WTC11 (cell line): ENCODE results near the gene GIPR. TPM values are rescaled to one million over a fixed set of nuclear protein-coding genes. Genes with fewer than 3 reads are reported as not detected.

Source experiments
- ATAC-seq: fragments of 200-7000 bp; cut with Tn5 transposase; 2 replicates; pipeline ENCODE4 v1.10.0; 2021; ENCODE audit warnings: mild to moderate bottlenecking, moderate library complexity
- CTCF ChIA-PET: fragments of 300-600 bp; sonication (Branson Sonifier 250); formaldehyde crosslinking; loops from one replicate; lab custom pipeline; 2021; ENCODE audit warnings: antibody characterized with exemption; lab: Charles Lee
- POLR2A ChIA-PET: fragments of 350-600 bp; sonication (Branson Sonifier 250); formaldehyde crosslinking; loops from one replicate; lab custom pipeline; 2021; ENCODE audit warnings: antibody characterized with exemption; lab: Charles Lee
- DNase-seq: peaks from one replicate; pipeline ENCODE4 v3.0.0; 2021; ENCODE audit warnings: low spot score
- H3K27ac Mint-ChIP-seq: 2 replicates; pipeline ENCODE4 v1.8.0; 2021; ENCODE audit warnings: mixed read lengths
- H3K27me3 Mint-ChIP-seq: 2 replicates; pipeline ENCODE4 v1.8.0; 2021; ENCODE audit warnings: low read depth, mild to moderate bottlenecking, moderate library complexity, mixed read lengths
- H3K36me3 Mint-ChIP-seq: 2 replicates; pipeline ENCODE4 v1.8.0; 2021; ENCODE audit warnings: mixed read lengths
- H3K4me1 Mint-ChIP-seq: 2 replicates; pipeline ENCODE4 v1.8.0; 2022; ENCODE audit warnings: mixed read lengths
- H3K4me3 Mint-ChIP-seq: 2 replicates; pipeline ENCODE4 v1.8.0; 2021; ENCODE audit warnings: mild to moderate bottlenecking, moderate library complexity, mixed read lengths
- H3K9me3 Mint-ChIP-seq: 2 replicates; pipeline ENCODE4 v1.8.0; 2021; ENCODE audit warnings: mixed read lengths
- AFF4 ChIP-seq: sonication (generic); formaldehyde crosslinking; IDR thresholded peaks from 2 replicates; pipeline ENCODE4 v1.8.1; 2023; ENCODE audit warnings: mild to moderate bottlenecking, missing genetic modification reagents, borderline replicate concordance
- GABPB1 ChIP-seq: sonication (generic); formaldehyde crosslinking; IDR thresholded peaks from 2 replicates; pipeline ENCODE4 v1.8.1; 2023; ENCODE audit warnings: mild to moderate bottlenecking, missing genetic modification reagents
- GRHL2 ChIP-seq: fragments of 250-450 bp; sonication (Bioruptor Pico); IDR thresholded peaks from 2 replicates; pipeline ENCODE4 v1.8.0; 2022; ENCODE audit warnings: mild to moderate bottlenecking, moderate library complexity; ENCODE audit not compliant: insufficient replicate concordance, severe bottlenecking
- HMGA2 ChIP-seq: fragments of 250-450 bp; sonication (Bioruptor Pico); IDR thresholded peaks from 2 replicates; pipeline ENCODE4 v1.4.0; 2021; ENCODE audit warnings: mild to moderate bottlenecking, moderate library complexity
- MLX ChIP-seq: sonication (generic); formaldehyde crosslinking; IDR thresholded peaks from 2 replicates; pipeline ENCODE4 v1.8.1; 2023; ENCODE audit warnings: mild to moderate bottlenecking, missing genetic modification reagents, moderate library complexity
- NFATC4 ChIP-seq: fragments of 250-450 bp; sonication (Bioruptor Pico); IDR thresholded peaks from 2 replicates; pipeline ENCODE4 v1.9.0; 2021; ENCODE audit warnings: mild to moderate bottlenecking
- OVOL2 ChIP-seq: fragments of 250-450 bp; sonication (Bioruptor Pico); IDR thresholded peaks from 2 replicates; pipeline ENCODE4 v1.9.0; 2021; ENCODE audit warnings: mild to moderate bottlenecking, borderline replicate concordance
- RORB ChIP-seq: fragments of 250-450 bp; sonication (Bioruptor Pico); IDR thresholded peaks from 2 replicates; pipeline ENCODE4 v1.9.0; 2021; ENCODE audit warnings: mild to moderate bottlenecking
- SP1 ChIP-seq: sonication (generic); formaldehyde crosslinking; conservative IDR thresholded peaks from 2 replicates; pipeline ENCODE4 v1.8.1; 2022; ENCODE audit warnings: missing genetic modification reagents
- ZMAT4 ChIP-seq: fragments of 250-450 bp; sonication (Bioruptor Pico); IDR thresholded peaks from 2 replicates; pipeline ENCODE4 v1.9.0; 2021; ENCODE audit warnings: mild to moderate bottlenecking
- ZNF232 ChIP-seq: sonication (generic); formaldehyde crosslinking; IDR thresholded peaks from 2 replicates; pipeline ENCODE4 v1.8.0; 2022; ENCODE audit warnings: mild to moderate bottlenecking, missing genetic modification reagents
- ZNF416 ChIP-seq: fragments of 250-450 bp; sonication (Bioruptor Pico); IDR thresholded peaks from 2 replicates; pipeline ENCODE4 v1.9.0; 2021; ENCODE audit warnings: mild to moderate bottlenecking, inconsistent platforms
- ZNF671 ChIP-seq: fragments of 250-450 bp; sonication (Bioruptor Pico); IDR thresholded peaks from 2 replicates; pipeline ENCODE4 v1.8.0; 2021; ENCODE audit warnings: mild to moderate bottlenecking
- total RNA-seq: library from RNA; stranded (reverse); gene quantifications from 3 replicates; pipeline ENCODE4 v1.2.3, GENCODE V29; 2021
- TF ChIP-seq, protein P1 (sequence below): fragments of 250-450 bp; sonication (Bioruptor Pico); IDR thresholded peaks from 2 replicates; pipeline ENCODE4 v1.9.0; 2021; ENCODE audit warnings: mild to moderate bottlenecking
- TF ChIP-seq, protein P2 (sequence below): sonication (generic); formaldehyde crosslinking; IDR thresholded peaks from 2 replicates; pipeline ENCODE4 v1.8.1; 2022; ENCODE audit warnings: low read depth, mild to moderate bottlenecking, moderate library complexity, missing genetic modification reagents, borderline replicate concordance

Gene GIPR
- total RNA-seq, 1 experiment from 2014 or later = 1.8 TPM

DNA sequence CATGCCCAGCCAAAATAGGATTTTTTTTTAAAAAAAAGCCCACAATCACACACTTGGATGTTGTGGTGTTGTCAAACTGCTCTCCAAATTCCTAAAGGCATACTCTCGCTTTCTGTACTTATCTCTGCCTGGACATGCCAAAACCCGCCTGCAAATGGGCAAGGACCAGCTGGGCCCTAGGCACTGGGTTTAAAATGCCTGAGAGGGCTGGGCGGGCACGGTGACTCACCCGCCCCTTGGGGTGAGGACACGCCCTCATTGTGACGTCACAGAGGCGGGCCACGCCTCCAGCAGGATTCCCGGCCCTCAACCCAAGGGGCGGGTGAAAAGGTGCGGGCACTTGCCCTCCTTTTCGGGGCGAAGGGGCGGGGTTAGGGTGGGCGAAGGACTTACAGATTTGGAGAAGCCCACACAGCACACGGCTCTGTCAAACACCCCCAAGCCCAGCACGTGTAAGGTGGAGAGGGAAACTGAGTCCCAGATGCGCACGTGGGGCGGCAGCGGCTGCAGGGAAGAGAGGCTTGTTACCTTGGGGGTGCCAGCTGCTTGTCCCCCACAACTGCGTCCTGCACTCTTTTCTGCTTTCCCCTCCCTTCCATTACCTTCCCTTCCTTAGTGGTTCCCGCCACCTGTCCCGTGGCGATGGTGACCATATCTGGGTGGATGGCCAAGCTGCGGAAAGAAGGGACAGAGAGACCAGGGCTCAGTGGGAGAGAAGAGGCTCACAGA is 35.4 kb upstream of the GIPR start (continued):
- TF ChIP-seq AFF4 (no peak), SP1 (CRISPR knock-in tag) (peak; percentile 97)

- no peak for ATAC-seq
- no peak for DNase-seq
- H3K4me3 Mint-ChIP-seq = no peak overlapping the region
- TF ChIP-seq, protein P1, sequence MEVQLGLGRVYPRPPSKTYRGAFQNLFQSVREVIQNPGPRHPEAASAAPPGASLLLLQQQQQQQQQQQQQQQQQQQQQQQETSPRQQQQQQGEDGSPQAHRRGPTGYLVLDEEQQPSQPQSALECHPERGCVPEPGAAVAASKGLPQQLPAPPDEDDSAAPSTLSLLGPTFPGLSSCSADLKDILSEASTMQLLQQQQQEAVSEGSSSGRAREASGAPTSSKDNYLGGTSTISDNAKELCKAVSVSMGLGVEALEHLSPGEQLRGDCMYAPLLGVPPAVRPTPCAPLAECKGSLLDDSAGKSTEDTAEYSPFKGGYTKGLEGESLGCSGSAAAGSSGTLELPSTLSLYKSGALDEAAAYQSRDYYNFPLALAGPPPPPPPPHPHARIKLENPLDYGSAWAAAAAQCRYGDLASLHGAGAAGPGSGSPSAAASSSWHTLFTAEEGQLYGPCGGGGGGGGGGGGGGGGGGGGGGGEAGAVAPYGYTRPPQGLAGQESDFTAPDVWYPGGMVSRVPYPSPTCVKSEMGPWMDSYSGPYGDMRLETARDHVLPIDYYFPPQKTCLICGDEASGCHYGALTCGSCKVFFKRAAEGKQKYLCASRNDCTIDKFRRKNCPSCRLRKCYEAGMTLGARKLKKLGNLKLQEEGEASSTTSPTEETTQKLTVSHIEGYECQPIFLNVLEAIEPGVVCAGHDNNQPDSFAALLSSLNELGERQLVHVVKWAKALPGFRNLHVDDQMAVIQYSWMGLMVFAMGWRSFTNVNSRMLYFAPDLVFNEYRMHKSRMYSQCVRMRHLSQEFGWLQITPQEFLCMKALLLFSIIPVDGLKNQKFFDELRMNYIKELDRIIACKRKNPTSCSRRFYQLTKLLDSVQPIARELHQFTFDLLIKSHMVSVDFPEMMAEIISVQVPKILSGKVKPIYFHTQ = no peak
- no peak for TF ChIP-seq ZNF232 (CRISPR knock-in tag)
- no peak for TF ChIP-seq ZMAT4 (CRISPR knock-in tag)
- TF ChIP-seq RORB (CRISPR knock-in tag) = no peak
- no peak for TF ChIP-seq ZNF416 (CRISPR knock-in tag)
- TF ChIP-seq, protein P2, sequence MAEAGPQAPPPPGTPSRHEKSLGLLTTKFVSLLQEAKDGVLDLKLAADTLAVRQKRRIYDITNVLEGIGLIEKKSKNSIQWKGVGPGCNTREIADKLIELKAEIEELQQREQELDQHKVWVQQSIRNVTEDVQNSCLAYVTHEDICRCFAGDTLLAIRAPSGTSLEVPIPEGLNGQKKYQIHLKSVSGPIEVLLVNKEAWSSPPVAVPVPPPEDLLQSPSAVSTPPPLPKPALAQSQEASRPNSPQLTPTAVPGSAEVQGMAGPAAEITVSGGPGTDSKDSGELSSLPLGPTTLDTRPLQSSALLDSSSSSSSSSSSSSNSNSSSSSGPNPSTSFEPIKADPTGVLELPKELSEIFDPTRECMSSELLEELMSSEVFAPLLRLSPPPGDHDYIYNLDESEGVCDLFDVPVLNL (CRISPR knock-in tag) = no peak
- TF ChIP-seq GABPB1 (CRISPR knock-in tag) = no peak
- TF ChIP-seq OVOL2 (CRISPR knock-in tag) = no peak
- no peak for TF ChIP-seq NFATC4 (CRISPR knock-in tag)
- no peak for TF ChIP-seq ZNF671 (CRISPR knock-in tag)
- TF ChIP-seq GRHL2 = no peak
- no peak for TF ChIP-seq MLX
- H3K36me3 Mint-ChIP-seq = no peaks in the 10 kb centered on the region; the same call in none of the 2 replicates
- H3K27me3 Mint-ChIP-seq = no peaks in the 10 kb centered on the region; the same call in 1 of the 2 replicates
- no peak overlapping the region for H3K27ac Mint-ChIP-seq
- ChIA-PET POLR2A (no interaction called here), CTCF (no interaction called here)
- H3K9me3 Mint-ChIP-seq = no peaks in the 10 kb centered on the region
- peaks cover 31% of the 10 kb centered on the region for H3K4me1 Mint-ChIP-seq
Observed at GRCh38 chr19:45636275-45636674, 31.7 kb upstream of the GIPR start.

GRCh38 chr19:45636902-45637301 is 31.1 kb upstream of the GIPR start:
- Mint-ChIP-seq H3K9me3 (no peaks in the 10 kb centered on the region), H3K27ac (no peak overlapping the region), H3K27me3 (no peaks in the 10 kb centered on the region; the same call in 1 of the 2 replicates), H3K36me3 (no peaks in the 10 kb centered on the region; the same call in none of the 2 replicates), H3K4me1 (peaks cover 34% of the 10 kb centered on the region), H3K4me3 (no peak overlapping the region)
- ChIA-PET POLR2A (no interaction called here), CTCF (interaction anchor here (0.6 kb wide), 1 partner anchor 131 kb away, joined by 3 read pairs; no protein-coding TSS in a partner anchor)
- no peak for ATAC-seq
- TF ChIP-seq ZNF232 (CRISPR knock-in tag) (no peak), HMGA2 (CRISPR knock-in tag) (no peak)
- DNase-seq = no peak
